HEK293T (cell line): Measurements from ENCODE around the gene IRAK2.

Experiments used
- ARNT ChIP-seq: fragments of 450-650 bp; IDR thresholded peaks from 2 replicates; pipeline ENCODE4 v1.6.1; 2017; ENCODE audit warnings: mild to moderate bottlenecking
- BHLHE40 ChIP-seq: fragments of 450-650 bp; IDR thresholded peaks from 2 replicates; pipeline ENCODE4 v1.6.1; 2016; ENCODE audit warnings: mild to moderate bottlenecking, moderate library complexity, borderline replicate concordance
- CTBP1 ChIP-seq: fragments of 450-650 bp; IDR thresholded peaks from 2 replicates; pipeline ENCODE4 v1.6.1; 2016; ENCODE audit warnings: borderline replicate concordance
- ELF4 ChIP-seq: fragments of 450-650 bp; IDR thresholded peaks from 2 replicates; pipeline ENCODE4 v1.6.1; 2017; ENCODE audit warnings: antibody characterized with exemption
- FOXA1 ChIP-seq: fragments of 450-650 bp; IDR thresholded peaks from 2 replicates; pipeline ENCODE4 v1.6.1; 2016; ENCODE audit warnings: mild to moderate bottlenecking
- FOXM1 ChIP-seq: fragments of 450-650 bp; IDR thresholded peaks from 2 replicates; pipeline ENCODE4 v1.6.1; 2017; ENCODE audit warnings: mild to moderate bottlenecking, borderline replicate concordance
- HDGF ChIP-seq: fragments of 450-650 bp; IDR thresholded peaks from 2 replicates; pipeline ENCODE4 v1.6.1; 2017; ENCODE audit warnings: antibody characterized with exemption, borderline replicate concordance
- L3MBTL2 ChIP-seq: fragments of 450-650 bp; conservative IDR thresholded peaks from 2 replicates; pipeline ENCODE4 v1.6.1; 2016; ENCODE audit warnings: mild to moderate bottlenecking
- LEF1 ChIP-seq: fragments of 450-650 bp; IDR thresholded peaks from 2 replicates; pipeline ENCODE4 v1.6.1; 2017; ENCODE audit warnings: mild to moderate bottlenecking, borderline replicate concordance
- NFRKB ChIP-seq: fragments of 450-650 bp; IDR thresholded peaks from 2 replicates; pipeline ENCODE4 v1.6.1; 2016; ENCODE audit warnings: mild to moderate bottlenecking, moderate library complexity
- SP1 ChIP-seq: fragments of 450-650 bp; IDR thresholded peaks from 2 replicates; pipeline ENCODE4 v1.6.1; 2017
- SUZ12 ChIP-seq: fragments of 450-650 bp; IDR thresholded peaks from 2 replicates; pipeline ENCODE4 v1.6.1; 2016; ENCODE audit warnings: mild to moderate bottlenecking
- ZNF384 ChIP-seq: fragments of 450-650 bp; IDR thresholded peaks from 2 replicates; pipeline ENCODE4 v1.6.1; 2016

DNA sequence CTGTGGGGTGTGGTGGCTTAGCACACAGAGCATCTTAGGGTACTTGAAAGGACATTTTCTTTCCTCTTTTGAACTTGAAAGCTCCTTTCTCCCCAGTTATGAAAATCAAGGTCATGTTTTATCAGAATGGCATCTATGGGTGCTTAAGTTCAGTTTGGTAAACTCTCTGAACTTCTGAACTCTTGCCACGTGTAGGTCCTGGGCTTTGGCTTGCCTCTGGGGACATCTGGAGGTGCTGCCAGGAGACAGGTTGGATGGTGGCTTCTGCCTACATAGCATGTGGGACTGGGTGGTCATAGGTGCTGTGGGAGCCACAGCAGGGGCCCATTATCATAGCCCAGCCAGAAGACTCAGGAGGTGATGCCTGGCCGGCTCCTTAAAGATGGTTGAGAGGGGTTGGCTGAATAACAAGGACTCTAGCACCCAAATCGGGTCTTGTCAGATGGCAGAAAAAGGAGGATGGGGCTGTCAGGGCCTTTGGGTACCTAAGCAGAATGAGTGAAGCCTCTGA is 112.5 kb downstream of the IRAK2 start:
- TF ChIP-seq L3MBTL2 (no peak), ZNF384 (no peak), FOXA1 (no peak), FOXM1 (no peak), SUZ12 (no peak), SP1 (no peak), ARNT (no peak), HDGF (no peak), NFRKB (no peak), LEF1 (no peak), ELF4 (no peak), CTBP1 (no peak), BHLHE40 (no peak)
